ENCODE measurements around the gene CDK7. TPM values are rescaled to one million over a fixed set of nuclear protein-coding genes. Genes with fewer than 3 reads are reported as not detected.

Gene CDK7
- total RNA-seq (10 to 100 TPM; 18.2 to 28.9 (median 21.8) TPM), polyA plus RNA-seq (10 to 100 TPM; 19.7 to 24.7 TPM), total RNA-seq (12.7 reads per million, percentile 40 among the genes with 10 or more reads in this experiment)

- peaks cover 29 to 50% (median 39%) of the 10 kb centered on the region in 7 donors for H3K4me1 Mint-ChIP-seq
- H3K27ac Mint-ChIP-seq, result peak within 1 kb of the TSS; percentile 77 to 96 (median 89)
- ATAC-seq (peak; percentile 100), DNase-seq (peak; percentile 76 to 93 (median 89))
- H3K27me3 ChIP-seq (ENCODE audit: control insufficient read depth in 2 of 2, insufficient read depth in 2 of 2, low read length in 2 of 2), result no peaks in the 10 kb centered on the region
- ChIA-PET POLR2A (interaction anchor here (0.5 to 2.4 kb wide), 10 partner anchors 8 to 141 kb away, joined by 3 to 18 read pairs (median 4); partner anchors contain the start of gene SLC30A5), CTCF (interaction anchor here (1.4 kb wide), 2 partner anchors 24 to 99 kb away, joined by 4 read pairs; no protein-coding TSS in a partner anchor)
- H3K9me3 Mint-ChIP-seq, result peaks cover 0 to 4% (median 0%) of the 10 kb centered on the region in 11 donors
- H3K36me3 ChIP-seq (ENCODE audit: control insufficient read depth in 2 of 3, insufficient read depth in 3 of 3, low read length in 3 of 3), result peaks cover 0 to 15% (median 0%) of the 10 kb centered on the region in 3 experiments
- H3K4me3 Mint-ChIP-seq, result peak within 1 kb of the TSS; percentile 82 to 99 (median 98)
- H3K4me3 ChIP-seq (ENCODE audit: low read length), result peak within 1 kb of the TSS; percentile 87
- peak within 1 kb of the TSS; percentile 88 for H3K27ac ChIP-seq (ENCODE audit: low read depth, low read length)
- peaks cover 0 to 22% (median 15%) of the 10 kb centered on the region in 5 donors for H3K36me3 Mint-ChIP-seq
- no peaks in the 10 kb centered on the region for H3K9me3 ChIP-seq (ENCODE audit: control insufficient read depth in 2 of 3, low read length in 3 of 3)
- H3K4me1 ChIP-seq (ENCODE audit: control insufficient read depth in 2 of 2, insufficient read depth in 2 of 2, low read length in 2 of 2), result peaks cover 10 to 16% of the 10 kb centered on the region in 2 donors
- H3K27me3 Mint-ChIP-seq, result no peaks in the 10 kb centered on the region
- intact Hi-C loops (cut with micrococcal nuclease), result loop anchor here (1.0 to 5.0 kb wide), 8 partner anchors 17 to 192 kb away; partner anchors contain the start of genes AK6 (in 2 of the 2), CCDC125 (in 2 of the 2), CENPH (in 2 of the 2) and RAD17 (in 2 of the 2)
Measured at GRCh38 chr5:69234457-69235268, at the start of gene CDK7. Gene CDK7 (plus strand): TSS chr5:69234886. CDS start chr5:69234976, 90 bp downstream.

DNA sequence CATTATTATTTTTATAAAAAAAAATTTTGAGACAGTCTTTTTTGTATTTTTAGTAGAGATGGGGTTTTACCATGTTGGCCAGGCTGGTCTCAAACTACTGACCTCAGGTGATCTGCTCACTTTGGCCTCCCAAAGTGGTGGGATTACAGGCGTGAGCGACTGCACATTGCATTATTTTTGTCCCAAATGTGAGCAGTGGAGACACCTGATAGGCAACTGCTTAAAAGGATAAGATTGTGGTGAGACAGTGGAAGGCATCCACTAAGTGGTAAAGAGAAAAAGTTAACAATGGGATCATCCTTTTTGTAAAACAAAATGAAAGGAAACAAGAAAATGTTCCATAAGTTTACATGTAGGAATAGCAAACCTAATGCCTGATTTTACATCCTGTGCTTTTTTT is 47.3 kb upstream of the CDK7 start:
- peaks cover 0 to 19% (median 16%) of the 10 kb centered on the region in 7 donors for H3K4me1 Mint-ChIP-seq
- POLR2A ChIA-PET, result no interaction called here
- no peaks in the 10 kb centered on the region for H3K9me3 ChIP-seq (ENCODE audit: control insufficient read depth in 2 of 3, low read length in 3 of 3)
- H3K27me3 Mint-ChIP-seq, result no peaks in the 10 kb centered on the region
- no peak overlapping the region for H3K4me3 ChIP-seq (ENCODE audit: low read length)
- H3K36me3 ChIP-seq (ENCODE audit: control insufficient read depth in 2 of 3, insufficient read depth in 3 of 3, low read length in 3 of 3), result peaks cover 0 to 4% (median 0%) of the 10 kb centered on the region in 3 experiments
- H3K27me3 ChIP-seq (ENCODE audit: control insufficient read depth in 2 of 2, insufficient read depth in 2 of 2, low read length in 2 of 2), result no peaks in the 10 kb centered on the region
- H3K9me3 Mint-ChIP-seq, result no peaks in the 10 kb centered on the region
- no peak overlapping the region for H3K27ac ChIP-seq (ENCODE audit: low read depth, low read length)
- CTCF ChIA-PET, result no interaction called here
- peak overlapping the region in 3 of 10 donors; percentile 21 to 59 (median 42) for H3K4me3 Mint-ChIP-seq
- H3K27ac Mint-ChIP-seq, result peak overlapping the region in 2 of 9 donors; percentile 10 to 65
- intact Hi-C loops (cut with micrococcal nuclease), result no loop called here
- H3K36me3 Mint-ChIP-seq, result peaks cover 0 to 4% (median 2%) of the 10 kb centered on the region in 5 donors
- ATAC-seq, result no peak
- peaks cover 9 to 11% of the 10 kb centered on the region in 2 donors for H3K4me1 ChIP-seq (ENCODE audit: control insufficient read depth in 2 of 2, insufficient read depth in 2 of 2, low read length in 2 of 2)
- DNase-seq, result no peak

- H3K4me1 ChIP-seq (ENCODE audit: control insufficient read depth in 2 of 2, insufficient read depth in 2 of 2, low read length in 2 of 2), result peaks cover 9 to 11% of the 10 kb centered on the region in 2 donors
- Mint-ChIP-seq H3K4me1 (peaks cover 0 to 19% (median 16%) of the 10 kb centered on the region in 7 donors), H3K4me3 (peak overlapping the region; percentile 86 to 96 (median 92)), H3K36me3 (peaks cover 0 to 4% (median 2%) of the 10 kb centered on the region in 5 donors), H3K27ac (peak overlapping the region; percentile 85 to 96 (median 92)), H3K27me3 (no peaks in the 10 kb centered on the region), H3K9me3 (no peaks in the 10 kb centered on the region)
- ATAC-seq (no peak), DNase-seq (peak in 1 of 9 donors; percentile 10)
- ChIA-PET POLR2A (interaction anchor here (2.4 kb wide), 1 partner anchor 22 kb away, joined by 11 read pairs; the partner anchor contains the start of gene CCNB1), CTCF (interaction anchor here (0.5 kb wide), 1 partner anchor 15 kb away, joined by 5 read pairs; no protein-coding TSS in a partner anchor)
- no peaks in the 10 kb centered on the region for H3K9me3 ChIP-seq (ENCODE audit: control insufficient read depth in 2 of 3, low read length in 3 of 3)
- peak overlapping the region; percentile 75 for H3K27ac ChIP-seq (ENCODE audit: low read depth, low read length)
- peak overlapping the region; percentile 99 for H3K4me3 ChIP-seq (ENCODE audit: low read length)
- intact Hi-C loops (cut with micrococcal nuclease), result loop anchor here (1.0 to 2.0 kb wide), 7 partner anchors 21 to 181 kb away; partner anchors contain the start of genes AK6 (in 2 of the 2), CCDC125 (in 2 of the 2), CCNB1 (in 2 of the 2) and CDK7 (in 2 of the 2)
- H3K36me3 ChIP-seq (ENCODE audit: control insufficient read depth in 2 of 3, insufficient read depth in 3 of 3, low read length in 3 of 3), result peaks cover 0 to 4% (median 0%) of the 10 kb centered on the region in 3 experiments
- H3K27me3 ChIP-seq (ENCODE audit: control insufficient read depth in 2 of 2, insufficient read depth in 2 of 2, low read length in 2 of 2), result no peaks in the 10 kb centered on the region
Measured at GRCh38 chr5:69188811-69189161, 45.9 kb upstream of the CDK7 start.

DNA sequence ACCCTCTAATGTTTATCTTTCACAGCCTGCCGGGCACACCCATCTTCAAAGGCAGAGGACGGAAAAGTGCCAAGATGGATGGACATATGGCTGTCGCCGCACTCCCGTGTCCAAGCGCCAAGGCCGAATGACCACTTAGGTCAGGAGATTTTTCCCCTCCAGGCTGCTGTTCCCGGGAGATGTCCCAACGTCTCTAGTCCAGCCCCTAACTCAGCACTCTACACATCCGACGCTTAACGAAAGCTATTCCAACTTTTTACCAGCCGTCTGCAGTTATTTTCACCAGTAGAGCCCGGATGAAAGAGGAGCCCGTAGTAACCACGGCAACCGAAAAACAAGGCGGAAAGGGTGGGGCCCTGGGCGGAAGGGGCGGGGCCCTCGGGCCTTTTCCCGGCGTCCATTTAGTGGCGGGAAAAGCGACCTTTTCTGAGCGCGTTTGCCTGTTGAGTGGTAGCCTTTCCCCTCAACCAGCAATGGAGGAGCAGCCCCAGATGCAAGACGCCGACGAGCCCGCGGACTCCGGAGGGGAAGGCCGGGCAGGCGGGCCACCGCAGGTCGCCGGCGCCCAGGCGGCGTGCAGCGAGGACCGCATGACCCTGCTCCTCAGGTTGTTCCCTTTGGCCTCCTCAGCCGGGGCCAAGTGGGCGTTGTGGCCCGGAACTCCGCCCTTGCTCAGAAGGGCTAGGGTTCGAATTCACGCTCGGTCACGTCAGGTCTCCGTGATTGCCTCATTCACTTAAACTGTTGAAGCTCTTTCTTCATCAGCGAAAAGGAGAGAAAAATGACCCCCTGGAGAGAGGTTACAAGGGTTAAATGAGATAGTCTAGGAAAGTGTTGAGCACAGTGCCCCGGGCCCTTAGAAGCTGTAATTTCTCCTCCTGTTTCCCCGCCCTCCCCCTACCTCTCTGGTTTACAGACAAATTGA is 45.3 kb upstream of the CDK7 start, which contains the start of gene CENPH:
TSS of gene CENPH (plus strand) at position 422 of the 925 bp plus-strand sequence. CDS start at position 474, 52 bp downstream.
- ATAC-seq, result peak; percentile 99
- peak within 1 kb of the TSS; percentile 99 for H3K4me3 ChIP-seq (ENCODE audit: low read length)
- H3K27ac Mint-ChIP-seq, result peak within 1 kb of the TSS; percentile 85 to 96 (median 92)
- H3K4me1 Mint-ChIP-seq, result peaks cover 0 to 19% (median 16%) of the 10 kb centered on the region in 7 donors
- ChIA-PET POLR2A (interaction anchor here (1.0 to 2.4 kb wide), 2 partner anchors 22 to 45 kb away, joined by 6 to 11 read pairs; partner anchors contain the start of genes CCNB1 and CDK7), CTCF (interaction anchor here (0.6 to 1.0 kb wide), 2 partner anchors 9 to 27 kb away, joined by 3 to 5 read pairs; no protein-coding TSS in a partner anchor)
- H3K4me3 Mint-ChIP-seq, result peak within 1 kb of the TSS; percentile 86 to 96 (median 92)
- H3K36me3 Mint-ChIP-seq, result peaks cover 0 to 4% (median 2%) of the 10 kb centered on the region in 5 donors
- H3K9me3 Mint-ChIP-seq, result no peaks in the 10 kb centered on the region
- H3K27me3 ChIP-seq (ENCODE audit: control insufficient read depth in 2 of 2, insufficient read depth in 2 of 2, low read length in 2 of 2), result no peaks in the 10 kb centered on the region
- intact Hi-C loops (cut with micrococcal nuclease), result loop anchor here (1.0 to 2.0 kb wide), 7 partner anchors 22 to 180 kb away; partner anchors contain the start of genes AK6 (in 2 of the 2), CCDC125 (in 2 of the 2), CCNB1 (in 2 of the 2) and CDK7 (in 2 of the 2)
- peak within 1 kb of the TSS; percentile 75 for H3K27ac ChIP-seq (ENCODE audit: low read depth, low read length)
- H3K4me1 ChIP-seq (ENCODE audit: control insufficient read depth in 2 of 2, insufficient read depth in 2 of 2, low read length in 2 of 2), result peaks cover 9 to 11% of the 10 kb centered on the region in 2 donors
- peak; percentile 83 to 92 (median 90) for DNase-seq
- H3K36me3 ChIP-seq (ENCODE audit: control insufficient read depth in 2 of 3, insufficient read depth in 3 of 3, low read length in 3 of 3), result peaks cover 0 to 7% (median 0%) of the 10 kb centered on the region in 3 experiments
- H3K27me3 Mint-ChIP-seq, result no peaks in the 10 kb centered on the region
- H3K9me3 ChIP-seq (ENCODE audit: control insufficient read depth in 2 of 3, low read length in 3 of 3), result no peaks in the 10 kb centered on the region

DNA sequence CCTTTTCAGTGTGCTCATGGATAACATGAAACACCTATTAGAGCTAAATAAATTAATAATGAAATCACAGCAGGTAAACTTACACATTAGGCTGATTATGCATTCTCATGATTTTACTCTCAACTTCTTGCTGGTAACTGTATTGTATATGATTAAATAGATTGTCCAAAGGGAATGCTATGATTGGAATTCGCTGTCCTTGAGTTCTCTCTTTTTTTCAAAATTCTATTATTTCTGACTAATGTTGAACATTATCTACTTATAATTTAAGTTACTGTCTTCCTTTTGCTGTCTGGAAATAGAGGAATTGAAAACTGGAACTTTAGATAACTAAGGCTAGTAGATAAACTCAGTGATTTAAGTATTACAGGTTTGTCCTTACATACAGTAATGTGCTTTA is 32.2 kb upstream of the CDK7 start:
- H3K4me1 Mint-ChIP-seq, result peaks cover 0 to 4% (median 0%) of the 10 kb centered on the region in 7 donors
- DNase-seq, result no peak
- no peak overlapping the region for H3K27ac Mint-ChIP-seq
- no peak for ATAC-seq
- ChIA-PET CTCF (no interaction called here), POLR2A (no interaction called here)
- no peaks in the 10 kb centered on the region for H3K4me1 ChIP-seq (ENCODE audit: control insufficient read depth in 2 of 2, insufficient read depth in 2 of 2, low read length in 2 of 2)
- H3K27me3 Mint-ChIP-seq, result no peaks in the 10 kb centered on the region
- H3K4me3 Mint-ChIP-seq, result no peak overlapping the region
- H3K36me3 Mint-ChIP-seq, result peaks cover 0 to 11% (median 3%) of the 10 kb centered on the region in 5 donors
- no peaks in the 10 kb centered on the region for H3K9me3 Mint-ChIP-seq
- intact Hi-C loops (cut with micrococcal nuclease), result no loop called here
- no peak overlapping the region for H3K4me3 ChIP-seq (ENCODE audit: low read length)
- no peaks in the 10 kb centered on the region for H3K9me3 ChIP-seq (ENCODE audit: control insufficient read depth in 2 of 3, low read length in 3 of 3)
- H3K36me3 ChIP-seq (ENCODE audit: control insufficient read depth in 2 of 3, insufficient read depth in 3 of 3, low read length in 3 of 3), result no peaks in the 10 kb centered on the region
- no peak overlapping the region for H3K27ac ChIP-seq (ENCODE audit: low read depth, low read length)
- no peaks in the 10 kb centered on the region for H3K27me3 ChIP-seq (ENCODE audit: control insufficient read depth in 2 of 2, insufficient read depth in 2 of 2, low read length in 2 of 2)

Data from naive thymus-derived CD4-positive, alpha-beta T cell (primary cell).